SU-DHL-6 (cell line): ENCODE results near the gene ZNF423.

Experiments used
- CTCF ChIP-seq: fragments of 200-600 bp; sonication (generic); IDR thresholded peaks from one replicate; pipeline ENCODE4 v1.5.1; 2017; ENCODE audit warnings: antibody characterized with exemption, mild to moderate bottlenecking, low read length, moderate library complexity; ENCODE audit not compliant: insufficient read depth, poor library complexity, severe bottlenecking
- EZH2phosphoT487 ChIP-seq: fragments of 200-600 bp; sonication (generic), shearing (Covaris generic); conservative IDR thresholded peaks from 2 replicates; pipeline ENCODE4 v1.6.1; 2018; ENCODE audit warnings: mild to moderate bottlenecking, antibody characterized with exemption, low read length, moderate library complexity, mixed read lengths

GRCh38 chr16:49789616-49790015, 66.3 kb downstream of the ZNF423 start:
- no peak for TF ChIP-seq CTCF
- no peak for TF ChIP-seq EZH2phosphoT487
